Panc1 (cell line): Measurements from ENCODE around the gene SAMD4A.

Source experiments
- POLR2AphosphoS5 ChIP-seq: IDR thresholded peaks from 2 replicates; pipeline ENCODE4 v1.6.1; 2012; ENCODE audit warnings: mild to moderate bottlenecking, low read depth, low read length, moderate library complexity
- REST ChIP-seq, 2 experiments: IDR thresholded peaks; 2 replicates each; pipeline ENCODE4 v1.6.1; 2011 to 2012; ENCODE audit warnings: low read depth in 2 of 2, control low read depth in 1 of 2, low read length in 1 of 2, mild to moderate bottlenecking in 1 of 2, moderate library complexity in 1 of 2; ENCODE audit not compliant: insufficient read depth in 1 of 2
- SIN3A ChIP-seq: IDR thresholded peaks from 2 replicates; pipeline ENCODE4 v1.6.1; 2012; ENCODE audit warnings: low read depth, mild to moderate bottlenecking, low read length, moderate library complexity, borderline replicate concordance; ENCODE audit not compliant: insufficient read depth
- TCF7L2 ChIP-seq: IDR thresholded peaks from 2 replicates; pipeline ENCODE4 v1.6.1; 2011; ENCODE audit warnings: mild to moderate bottlenecking, low read depth, low read length, inconsistent platforms
- TF ChIP-seq, protein P1 (sequence below): fragments of 450-650 bp; IDR thresholded peaks from 2 replicates; pipeline ENCODE4 v1.5.1; 2017; ENCODE audit warnings: mild to moderate bottlenecking

DNA sequence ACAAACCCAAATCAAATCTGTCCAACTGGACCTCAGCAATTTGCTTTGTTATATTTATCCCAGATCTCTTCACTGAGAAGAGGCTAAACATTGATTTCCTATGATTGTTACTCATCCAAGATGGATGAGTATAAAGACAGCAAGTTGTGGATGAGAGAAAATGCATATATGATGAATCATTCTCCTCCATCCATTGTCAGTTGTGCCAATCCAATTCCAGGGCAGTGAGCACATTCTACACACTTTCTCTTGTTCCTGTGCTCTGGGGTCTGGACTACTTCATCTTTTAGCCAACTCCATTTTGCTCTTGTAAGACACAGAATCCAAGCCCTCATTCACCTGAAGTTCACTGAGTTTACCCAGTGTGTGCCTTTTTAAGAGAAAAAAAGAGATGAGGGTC, 230.0 kb downstream of the SAMD4A start:
- TF ChIP-seq, protein P1, sequence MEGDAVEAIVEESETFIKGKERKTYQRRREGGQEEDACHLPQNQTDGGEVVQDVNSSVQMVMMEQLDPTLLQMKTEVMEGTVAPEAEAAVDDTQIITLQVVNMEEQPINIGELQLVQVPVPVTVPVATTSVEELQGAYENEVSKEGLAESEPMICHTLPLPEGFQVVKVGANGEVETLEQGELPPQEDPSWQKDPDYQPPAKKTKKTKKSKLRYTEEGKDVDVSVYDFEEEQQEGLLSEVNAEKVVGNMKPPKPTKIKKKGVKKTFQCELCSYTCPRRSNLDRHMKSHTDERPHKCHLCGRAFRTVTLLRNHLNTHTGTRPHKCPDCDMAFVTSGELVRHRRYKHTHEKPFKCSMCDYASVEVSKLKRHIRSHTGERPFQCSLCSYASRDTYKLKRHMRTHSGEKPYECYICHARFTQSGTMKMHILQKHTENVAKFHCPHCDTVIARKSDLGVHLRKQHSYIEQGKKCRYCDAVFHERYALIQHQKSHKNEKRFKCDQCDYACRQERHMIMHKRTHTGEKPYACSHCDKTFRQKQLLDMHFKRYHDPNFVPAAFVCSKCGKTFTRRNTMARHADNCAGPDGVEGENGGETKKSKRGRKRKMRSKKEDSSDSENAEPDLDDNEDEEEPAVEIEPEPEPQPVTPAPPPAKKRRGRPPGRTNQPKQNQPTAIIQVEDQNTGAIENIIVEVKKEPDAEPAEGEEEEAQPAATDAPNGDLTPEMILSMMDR: no peak
- TF ChIP-seq POLR2AphosphoS5 (no peak), SIN3A (no peak), REST (IDR thresholded peaks at IDR 0.05; ENCODE audit: insufficient read depth in 1 of 2, low read depth in 2 of 2, low read length in 1 of 2) (no peak), TCF7L2 (no peak)
